CD14-positive monocyte (primary cell): Measurements from ENCODE around the gene ALG14. TPM values are rescaled to one million over a fixed set of nuclear protein-coding genes. Genes with fewer than 3 reads are reported as not detected.

Source experiments
- DNase-seq, 3 donors: peaks; one replicate each; pipeline ENCODE4 v3.0.0-alpha.2; 2011 to 2022
- H2AFZ ChIP-seq: 2 replicates; pipeline ENCODE4 v1.6.0; 2012; ENCODE audit warnings: mild to moderate bottlenecking, low read depth, low read length, inconsistent platforms; ENCODE audit not compliant: insufficient read depth, poor library complexity, severe bottlenecking
- H3K27ac ChIP-seq, 2 donors: 1 replicate in 1 of 2; 2 replicates in 1 of 2; pipeline ENCODE4 v1.5.1; 2012 to 2013; ENCODE audit warnings: low read length in 2 of 2, control low read depth in 1 of 2, inconsistent platforms in 1 of 2, low read depth in 1 of 2, mild to moderate bottlenecking in 1 of 2
- H3K27me3 ChIP-seq, 2 donors: one replicate each; pipeline versions ENCODE4 v1.6.0 to v1.6.1; 2011 to 2013; ENCODE audit warnings: low read length in 2 of 2; ENCODE audit not compliant: control insufficient read depth in 2 of 2, insufficient read depth in 2 of 2
- H3K36me3 ChIP-seq, 2 donors: replicated peaks in 1 of 2; 1 replicate in 1 of 2; 2 replicates in 1 of 2; pipeline versions ENCODE4 v1.5.1 to v1.6.1; 2012 to 2013; ENCODE audit warnings: low read length in 2 of 2, control low read depth in 1 of 2, inconsistent platforms in 1 of 2, mild to moderate bottlenecking in 1 of 2; ENCODE audit not compliant: insufficient read depth in 2 of 2, control insufficient read depth in 1 of 2
- H3K4me1 ChIP-seq, 2 donors: 1 replicate in 1 of 2; 2 replicates in 1 of 2; pipeline versions ENCODE4 v1.5.1 to v1.6.1; 2012 to 2013; ENCODE audit warnings: low read length in 2 of 2, control low read depth in 1 of 2, inconsistent platforms in 1 of 2, mild to moderate bottlenecking in 1 of 2, moderate library complexity in 1 of 2; ENCODE audit not compliant: insufficient read depth in 2 of 2, control insufficient read depth in 1 of 2
- H3K4me2 ChIP-seq: replicated peaks from 2 replicates; pipeline ENCODE3; 2012; ENCODE audit warnings: low read length, moderate library complexity, mild to moderate bottlenecking; ENCODE audit not compliant: poor library complexity, severe bottlenecking; ENCODE audit errors: extremely low read depth
- H3K4me3 ChIP-seq, 3 experiments: fragments of 200-600 bp in 1 of 3; sonication (generic) in 1 of 3; replicated peaks in 1 of 3; 1 replicate in 2 of 3; 2 replicates in 1 of 3; pipeline ENCODE4 v1.5.1; 2011 to 2013; ENCODE audit warnings: low read length in 3 of 3, mild to moderate bottlenecking in 3 of 3, control low read depth in 2 of 3, low read depth in 2 of 3, inconsistent platforms in 1 of 3, moderate library complexity in 1 of 3
- H3K79me2 ChIP-seq: 2 replicates; pipeline ENCODE4 v1.6.0; 2012; ENCODE audit warnings: mild to moderate bottlenecking, control low read depth, inconsistent platforms, low read length, moderate library complexity; ENCODE audit not compliant: insufficient read depth
- H3K9ac ChIP-seq: 2 replicates; pipeline ENCODE4 v1.6.0; 2017; ENCODE audit warnings: low read length, mild to moderate bottlenecking; ENCODE audit not compliant: insufficient read depth, poor library complexity, severe bottlenecking
- H3K9me3 ChIP-seq, 2 donors: replicated peaks in 1 of 2; 1 replicate in 1 of 2; 2 replicates in 1 of 2; pipeline versions ENCODE4 v1.5.1 to v1.6.1; 2012 to 2013; ENCODE audit warnings: low read length in 2 of 2, control low read depth in 1 of 2; ENCODE audit not compliant: control insufficient read depth in 1 of 2, insufficient read depth in 1 of 2
- H4K20me1 ChIP-seq: 2 replicates; pipeline ENCODE4 v1.6.0; 2012; ENCODE audit warnings: mild to moderate bottlenecking, low read length, control low read depth, moderate library complexity; ENCODE audit not compliant: insufficient read depth
- H3K27ac Mint-ChIP-seq, 7 donors: one replicate each; pipeline ENCODE4 v1.8.0; 2020; ENCODE audit warnings: mild to moderate bottlenecking in 7 of 7, mixed read lengths in 7 of 7, moderate library complexity in 6 of 7, inconsistent platforms in 2 of 7
- H3K27me3 Mint-ChIP-seq, 3 donors: one replicate each; pipeline ENCODE4 v1.8.0; 2021 to 2022; ENCODE audit warnings: low read depth in 3 of 3, mild to moderate bottlenecking in 3 of 3, mixed read lengths in 3 of 3, moderate library complexity in 3 of 3, inconsistent platforms in 1 of 3
- H3K36me3 Mint-ChIP-seq, 2 donors: one replicate each; pipeline ENCODE4 v1.8.0; 2020; ENCODE audit warnings: mixed read lengths in 2 of 2, inconsistent platforms in 1 of 2, mild to moderate bottlenecking in 1 of 2
- H3K4me1 Mint-ChIP-seq: one replicate; pipeline ENCODE4 v1.8.0; 2020; ENCODE audit warnings: mild to moderate bottlenecking, mixed read lengths
- H3K4me3 Mint-ChIP-seq, 2 donors: one replicate each; pipeline ENCODE4 v1.8.0; 2020; ENCODE audit warnings: mild to moderate bottlenecking in 2 of 2, mixed read lengths in 2 of 2, moderate library complexity in 1 of 2
- H3K9me3 Mint-ChIP-seq, 7 donors: one replicate each; pipeline ENCODE4 v1.8.0; 2020 to 2022; ENCODE audit warnings: mixed read lengths in 7 of 7, mild to moderate bottlenecking in 6 of 7, moderate library complexity in 6 of 7, inconsistent platforms in 2 of 7
- CTCF ChIP-seq: fragments of 200-600 bp; IDR thresholded peaks from one replicate; pipeline ENCODE4 v1.8.0; 2022; ENCODE audit warnings: antibody characterized with exemption, mild to moderate bottlenecking
- WGBS: methylation state at CpG from one replicate; pipeline ENCODE4 v1.1.5; 2013; ENCODE audit warnings: missing lambda C conversion rate; ENCODE audit not compliant: insufficient coverage; 5-methylcytosine and 5-hydroxymethylcytosine counted together
- intact Hi-C, 2 donors: fragments of 100-400 bp; cut with micrococcal nuclease; formaldehyde crosslinking; loops; one replicate each; pipeline versions ENCODE4 v1.15.0 to v1.15.1; 2023
- polyA plus RNA-seq, 3 donors: library from polyadenylated mRNA; depleted of rRNA in 1 of 3; unstranded in 2 of 3; stranded (reverse) in 1 of 3; fragments of 300-500 nt in 2 of 3; fragments of >200 nt in 1 of 3; fragmentation: Illumina TruSeq in 2 of 3; gene quantifications; 1 replicate in 2 of 3; 2 replicates in 1 of 3; pipeline ENCODE4 v1.2.3, GENCODE V29; 2012 to 2021

ALG14 gene
- polyA plus RNA-seq, 3 donors = 0.27 to 5.5 (median 4.4) TPM

GRCh38 chr1:95097426-95097825 lies 24.7 kb upstream of the ALG14 start:
- Histone ChIP-seq H3K27me3 (peaks cover 2 to 3% of the 10 kb centered on the region in 2 donors), H3K36me3 (no peaks in the 10 kb centered on the region), H4K20me1 (no peaks in the 10 kb centered on the region), H3K9me3 (no peaks in the 10 kb centered on the region), H3K27ac (no peak overlapping the region), H3K79me2 (no peaks in the 10 kb centered on the region), H2AFZ (no peak overlapping the region), H3K4me3 (no peak overlapping the region), H3K4me1 (peaks cover 27 to 35% of the 10 kb centered on the region in 2 donors), H3K4me2 (no peak overlapping the region), H3K9ac (no peak overlapping the region)
- no CpG with 5 or more reads among the region's 4 CpGs for WGBS
- Mint-ChIP-seq H3K27me3 (peaks cover 2% of the 10 kb centered on the region in 3 donors), H3K4me3 (no peak overlapping the region), H3K27ac (peak overlapping the region in 1 of 7 donors; percentile 51), H3K9me3 (peaks cover 0 to 3% (median 0%) of the 10 kb centered on the region in 7 donors), H3K36me3 (no peaks in the 10 kb centered on the region), H3K4me1 (peaks cover 30% of the 10 kb centered on the region)
- no peak for TF ChIP-seq CTCF
- DNase-seq = no peak
- intact Hi-C loops = no loop called here

DNA sequence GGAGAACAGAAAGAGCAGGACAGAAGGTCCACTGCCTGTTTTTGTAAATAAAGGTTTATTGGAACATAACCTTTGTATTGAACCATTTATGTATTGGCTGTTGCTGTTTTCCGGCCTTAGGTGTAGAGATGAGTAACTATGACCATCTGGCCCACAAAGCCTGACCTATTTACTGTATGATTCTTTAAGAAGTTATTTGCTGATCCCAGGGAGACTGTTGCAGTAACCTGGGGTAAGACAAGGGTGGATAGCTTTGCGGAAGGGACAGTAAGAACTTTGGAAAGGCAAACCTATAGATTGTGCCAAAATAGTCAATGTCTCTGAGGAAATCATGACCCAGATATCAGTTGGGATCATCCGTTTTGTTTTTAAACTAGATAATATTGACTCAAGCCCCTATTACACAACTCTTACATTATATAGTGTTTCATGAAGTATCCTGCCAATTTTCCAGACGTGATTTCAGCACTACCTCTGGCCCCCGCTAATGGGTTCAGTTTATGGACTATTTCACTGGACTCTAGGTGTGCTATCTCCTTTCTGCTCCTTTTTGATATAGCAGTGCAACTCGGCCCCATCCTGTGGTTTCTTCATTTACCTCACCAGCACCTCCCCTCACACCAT lies 23.6 kb upstream of the ALG14 start:
- H3K27ac ChIP-seq = no peak overlapping the region
- peaks cover 27 to 35% of the 10 kb centered on the region in 2 donors for H3K4me1 ChIP-seq

More for the DNA sequence above, 23.6 kb upstream of the ALG14 start:
- Histone ChIP-seq H4K20me1 (no peaks in the 10 kb centered on the region), H2AFZ (peak overlapping the region; percentile 16), H3K4me3 (no peak overlapping the region), H3K9ac (no peak overlapping the region), H3K27me3 (no peaks in the 10 kb centered on the region), H3K4me2 (peak overlapping the region; percentile 25), H3K79me2 (no peaks in the 10 kb centered on the region), H3K9me3 (peaks cover 0 to 3% of the 10 kb centered on the region in 2 donors), H3K36me3 (no peaks in the 10 kb centered on the region)
- H3K9me3 Mint-ChIP-seq = peaks cover 0 to 11% (median 2%) of the 10 kb centered on the region in 7 donors
- H3K27ac Mint-ChIP-seq = peak overlapping the region in 1 of 7 donors; percentile 15
- H3K4me3 Mint-ChIP-seq = peak overlapping the region in 1 of 2 donors; percentile 15
- 60% methylated on average over 1 of the region's 6 CpGs for WGBS
- peaks cover 30% of the 10 kb centered on the region for H3K4me1 Mint-ChIP-seq
- TF ChIP-seq CTCF = no peak
- peaks cover 2 to 6% (median 2%) of the 10 kb centered on the region in 3 donors for H3K27me3 Mint-ChIP-seq
- intact Hi-C loops = no loop called here
- H3K36me3 Mint-ChIP-seq = no peaks in the 10 kb centered on the region
- no peak for DNase-seq
